Uterus (tissue), 4 donors: ENCODE data around the gene BRICD5. TPM values are rescaled to one million over a fixed set of nuclear protein-coding genes. Genes with fewer than 3 reads are reported as not detected.

ENCODE experiments used
- DNase-seq, 2 donors: peaks; one replicate each; pipeline ENCODE4 v3.0.0-alpha.2; 2019 to 2020
- H3K27ac ChIP-seq, 2 donors: fragments of 200-600 bp; sonication (generic); 1 replicate in 1 of 2; 2 replicates in 1 of 2; pipeline ENCODE4 v1.5.1; 2016 to 2018
- H3K27me3 ChIP-seq, 2 donors: fragments of 200-600 bp; sonication (generic); one replicate each; pipeline ENCODE4 v1.5.1; 2018 to 2019; ENCODE audit warnings: control low read depth in 1 of 2
- H3K36me3 ChIP-seq, 2 donors: fragments of 200-600 bp; sonication (generic); one replicate each; pipeline ENCODE4 v1.5.1; 2019; ENCODE audit warnings: control low read depth in 1 of 2
- H3K4me1 ChIP-seq, 2 donors: fragments of 200-600 bp; sonication (generic); one replicate each; pipeline ENCODE4 v1.5.1; 2018 to 2019; ENCODE audit warnings: control low read depth in 1 of 2
- H3K4me3 ChIP-seq, 2 donors: fragments of 200-600 bp; sonication (generic); 1 replicate in 1 of 2; 2 replicates in 1 of 2; pipeline ENCODE4 v1.5.1; 2018 to 2019; ENCODE audit warnings: mild to moderate bottlenecking in 1 of 2
- H3K9me3 ChIP-seq, 2 donors: fragments of 200-600 bp; sonication (generic); one replicate each; pipeline ENCODE4 v1.5.1; 2019; ENCODE audit warnings: control low read depth in 1 of 2
- POLR2A ChIP-seq, 2 donors: fragments of 450-650 bp; IDR thresholded peaks; one replicate each; pipeline ENCODE4 v1.6.1; 2016; ENCODE audit warnings: antibody characterized with exemption in 2 of 2, mild to moderate bottlenecking in 1 of 2, moderate library complexity in 1 of 2
- intact Hi-C: fragments of 100-400 bp; cut with DNase I; formaldehyde crosslinking; loops from one replicate; pipeline ENCODE4 v1.15.1; 2023; ENCODE audit warnings: low total_unique reads
- total RNA-seq, 4 donors: library from RNA; depleted of rRNA in 3 of 4; stranded (reverse); fragments of >200 nt in 3 of 4; gene quantifications; one replicate each; pipeline versions ENCODE4 v1.1.0 to v1.2.4, GENCODE V29; 2014 to 2023
- TF ChIP-seq, protein P1 (sequence below), 4 experiments: fragments of 200-600 bp in 2 of 4; fragments of 450-650 bp in 2 of 4; sonication (generic) in 2 of 4; IDR thresholded peaks; one replicate each; pipeline ENCODE4 v1.5.1; 2016 to 2019; ENCODE audit warnings: antibody characterized with exemption in 4 of 4, mild to moderate bottlenecking in 2 of 4, moderate library complexity in 1 of 4
- donor health status: DM: yes; HTN: yes; CAD: no.

BRICD5 gene
- total RNA-seq, 4 donors from 2014 or later = 1.2 to 16.9 (median 1.7) TPM

DNA sequence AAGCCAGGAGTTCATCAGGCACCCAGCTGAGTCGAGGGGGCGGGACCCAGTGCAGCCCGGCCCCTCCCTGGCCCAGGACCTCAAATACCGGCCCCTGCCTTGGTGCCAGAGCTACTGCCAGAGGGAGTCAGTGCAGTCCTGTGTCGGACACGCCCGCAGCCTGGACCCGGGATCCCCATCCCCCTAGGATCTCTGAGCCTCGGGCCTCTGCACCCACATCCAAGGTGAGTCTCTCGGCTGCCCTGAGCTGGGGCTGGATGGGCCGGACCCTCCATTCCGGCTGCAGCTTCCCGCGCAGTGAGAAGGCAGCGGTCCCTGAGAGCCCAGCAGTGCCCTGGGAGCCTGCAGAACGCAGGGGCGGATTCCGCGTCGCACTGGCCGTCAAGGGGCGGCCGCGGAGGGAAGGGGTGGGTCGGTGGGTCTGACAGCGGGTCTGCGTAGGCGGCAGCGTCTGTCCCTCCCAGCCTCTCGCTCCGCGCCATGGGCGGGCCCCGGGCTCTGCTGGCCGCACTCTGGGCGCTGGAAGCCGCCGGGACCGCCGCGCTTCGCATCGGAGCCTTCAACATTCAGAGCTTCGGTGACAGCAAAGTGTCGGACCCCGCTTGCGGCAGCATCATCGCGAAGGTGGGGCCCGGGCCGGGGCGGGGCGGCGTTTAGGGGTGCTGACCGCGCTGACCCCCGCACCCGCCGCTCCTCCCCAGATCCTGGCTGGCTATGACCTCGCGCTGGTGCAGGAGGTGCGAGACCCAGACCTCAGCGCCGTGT is 25.9 kb upstream of the BRICD5 start, which contains the start of gene DNASE1L2:
TSS of gene DNASE1L2 (plus strand) at position 108 of the 765 bp plus-strand sequence. CDS start at position 481, 373 bp downstream.
- no peak for TF ChIP-seq POLR2A (IDR thresholded peaks at IDR 0.05)
- TF ChIP-seq, protein P1, sequence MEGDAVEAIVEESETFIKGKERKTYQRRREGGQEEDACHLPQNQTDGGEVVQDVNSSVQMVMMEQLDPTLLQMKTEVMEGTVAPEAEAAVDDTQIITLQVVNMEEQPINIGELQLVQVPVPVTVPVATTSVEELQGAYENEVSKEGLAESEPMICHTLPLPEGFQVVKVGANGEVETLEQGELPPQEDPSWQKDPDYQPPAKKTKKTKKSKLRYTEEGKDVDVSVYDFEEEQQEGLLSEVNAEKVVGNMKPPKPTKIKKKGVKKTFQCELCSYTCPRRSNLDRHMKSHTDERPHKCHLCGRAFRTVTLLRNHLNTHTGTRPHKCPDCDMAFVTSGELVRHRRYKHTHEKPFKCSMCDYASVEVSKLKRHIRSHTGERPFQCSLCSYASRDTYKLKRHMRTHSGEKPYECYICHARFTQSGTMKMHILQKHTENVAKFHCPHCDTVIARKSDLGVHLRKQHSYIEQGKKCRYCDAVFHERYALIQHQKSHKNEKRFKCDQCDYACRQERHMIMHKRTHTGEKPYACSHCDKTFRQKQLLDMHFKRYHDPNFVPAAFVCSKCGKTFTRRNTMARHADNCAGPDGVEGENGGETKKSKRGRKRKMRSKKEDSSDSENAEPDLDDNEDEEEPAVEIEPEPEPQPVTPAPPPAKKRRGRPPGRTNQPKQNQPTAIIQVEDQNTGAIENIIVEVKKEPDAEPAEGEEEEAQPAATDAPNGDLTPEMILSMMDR (IDR thresholded peaks at IDR 0.05) = no peak
- intact Hi-C loops = no loop called here
- Histone ChIP-seq H3K27ac (no peak within 1 kb of the TSS), H3K27me3 (peaks cover 5 to 7% of the 10 kb centered on the region in 2 donors), H3K9me3 (no peaks in the 10 kb centered on the region), H3K4me1 (peaks cover 0 to 12% of the 10 kb centered on the region in 2 donors), H3K36me3 (no peaks in the 10 kb centered on the region), H3K4me3 (no peak within 1 kb of the TSS)
- no peak for DNase-seq

DNA sequence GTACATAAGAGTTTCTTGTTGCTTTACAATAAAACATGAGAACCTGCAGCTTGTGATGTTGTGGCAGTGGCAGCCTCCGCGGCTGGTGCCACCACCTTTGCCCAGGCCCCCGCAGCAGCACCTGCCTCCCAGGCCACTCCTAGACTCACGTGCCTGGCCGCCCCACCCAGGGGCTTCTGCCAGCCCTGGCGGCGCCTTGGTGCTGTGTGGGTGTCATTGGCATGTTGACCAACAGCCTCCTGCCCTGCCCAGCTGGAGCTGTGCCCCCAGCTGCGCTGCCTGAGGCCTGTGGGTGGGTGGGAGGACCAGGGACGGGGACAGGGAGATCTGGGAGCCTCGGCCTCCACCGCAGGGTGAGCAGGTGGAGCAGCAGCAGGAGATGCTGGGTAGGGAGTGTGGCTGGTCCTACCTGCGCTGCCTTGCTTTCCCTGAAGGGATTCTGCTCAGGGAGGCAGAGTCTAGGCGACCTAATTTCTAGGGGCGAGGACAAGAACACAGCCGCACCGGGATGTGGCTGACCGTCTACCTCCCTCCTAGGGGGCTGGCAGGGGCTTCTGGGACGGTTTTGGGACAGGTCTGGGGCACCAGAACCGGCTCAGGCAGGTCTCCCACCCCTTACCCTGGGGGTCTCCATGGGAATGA is 25.2 kb upstream of the BRICD5 start:
- Histone ChIP-seq H3K9me3 (no peaks in the 10 kb centered on the region), H3K36me3 (no peaks in the 10 kb centered on the region), H3K4me1 (peaks cover 0 to 12% of the 10 kb centered on the region in 2 donors), H3K27ac (no peak overlapping the region), H3K27me3 (peaks cover 5 to 7% of the 10 kb centered on the region in 2 donors), H3K4me3 (no peak overlapping the region)
- DNase-seq = no peak
- intact Hi-C loops = no loop called here
- TF ChIP-seq, protein P1 (IDR thresholded peaks at IDR 0.05) = no peak
- TF ChIP-seq POLR2A (IDR thresholded peaks at IDR 0.05) = no peak

DNA sequence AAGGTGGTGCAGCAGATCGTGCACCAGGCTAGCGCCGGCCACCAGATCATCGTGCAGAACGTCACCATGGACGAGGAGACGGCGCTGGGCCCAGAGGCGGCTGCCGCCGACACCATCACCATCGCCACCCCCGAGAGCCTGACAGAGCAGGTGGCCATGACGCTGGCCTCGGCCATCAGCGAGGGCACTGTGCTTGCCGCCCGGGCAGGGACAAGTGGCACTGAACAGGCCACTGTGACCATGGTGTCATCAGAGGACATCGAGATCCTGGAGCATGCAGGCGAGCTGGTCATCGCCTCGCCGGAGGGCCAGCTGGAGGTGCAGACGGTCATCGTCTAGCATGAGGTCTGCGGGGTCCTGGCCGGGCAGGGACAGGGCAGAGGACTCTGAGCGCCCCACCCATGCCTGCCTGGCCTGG is 24.6 kb upstream of the BRICD5 start:
- Histone ChIP-seq H3K9me3 (no peaks in the 10 kb centered on the region), H3K27ac (no peak overlapping the region), H3K4me3 (no peak overlapping the region), H3K4me1 (peaks cover 0 to 12% of the 10 kb centered on the region in 2 donors), H3K36me3 (no peaks in the 10 kb centered on the region), H3K27me3 (peaks cover 5 to 7% of the 10 kb centered on the region in 2 donors)
- DNase-seq = no peak
- intact Hi-C loops = no loop called here
- TF ChIP-seq POLR2A (IDR thresholded peaks at IDR 0.05) = no peak
- TF ChIP-seq, protein P1 (IDR thresholded peaks at IDR 0.05) = no peak

DNA sequence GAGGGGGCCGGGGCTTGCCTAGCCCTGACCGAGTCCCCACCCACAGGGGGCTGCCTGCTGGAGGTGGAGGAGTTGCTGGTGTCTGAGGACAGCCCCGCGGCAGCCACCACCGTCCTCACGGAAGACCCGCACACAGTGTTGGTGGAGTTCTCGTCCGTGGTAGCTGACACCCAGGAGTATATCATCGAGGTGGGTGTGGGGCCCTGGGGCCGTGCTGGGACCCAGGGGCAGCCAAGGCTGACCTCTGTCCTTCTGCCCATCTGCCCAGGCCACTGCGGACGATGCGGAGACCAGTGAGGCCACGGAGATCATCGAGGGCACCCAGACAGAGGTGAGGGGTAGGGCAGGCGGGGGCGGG is 24.1 kb upstream of the BRICD5 start:
- H3K27ac ChIP-seq = no peak overlapping the region
- DNase-seq = no peak
- H3K27me3 ChIP-seq = peaks cover 5 to 7% of the 10 kb centered on the region in 2 donors
- no peaks in the 10 kb centered on the region for H3K36me3 ChIP-seq
- no peak overlapping the region for H3K4me3 ChIP-seq
- H3K9me3 ChIP-seq = no peaks in the 10 kb centered on the region
- intact Hi-C loops = no loop called here
- peaks cover 0 to 12% of the 10 kb centered on the region in 2 donors for H3K4me1 ChIP-seq
- TF ChIP-seq, protein P1 (IDR thresholded peaks at IDR 0.05) = no peak
- TF ChIP-seq POLR2A (IDR thresholded peaks at IDR 0.05) = no peak
